ENCODE data around the gene RNF215.
A peak's percentile ranks its signal among the peaks of the same experiment; 100 is the strongest.

RNF215 gene

GRCh38 chr22:30397656-30398635, 10.7 kb upstream of the RNF215 start:
- Histone ChIP-seq H3K18ac (ENCODE audit: low read length) (no peak overlapping the region), H3K4me2 (ENCODE audit: low read length) (peak overlapping the region; percentile 50), H2BK120ac (ENCODE audit: low read depth, low read length) (no peak overlapping the region), H3K4me1 (ENCODE audit: control insufficient read depth, low read depth, low read length) (peaks cover 9% of the 10 kb centered on the region), H3K79me1 (ENCODE audit: low read length) (no peaks in the 10 kb centered on the region), H3K27ac (ENCODE audit: low read depth, low read length) (no peak overlapping the region), H3K79me2 (ENCODE audit: control insufficient read depth, insufficient read depth, low read length) (no peaks in the 10 kb centered on the region), H3K4me3 (ENCODE audit: low read length) (no peak overlapping the region), H3K9ac (ENCODE audit: low read length) (peak overlapping the region; percentile 67), H3K23ac (ENCODE audit: low read length) (no peak overlapping the region), H2AK5ac (ENCODE audit: low read length) (peak overlapping the region; percentile 51), H3K4ac (ENCODE audit: low read depth, low read length) (no peak overlapping the region), H3K27me3 (ENCODE audit: insufficient read depth, low read length, poor library complexity) (no peaks in the 10 kb centered on the region), H4K5ac (ENCODE audit: low read length) (no peak overlapping the region), H3K36me3 (ENCODE audit: control insufficient read depth, insufficient read depth, low read length) (no peaks in the 10 kb centered on the region), H2BK5ac (ENCODE audit: low read length) (no peak overlapping the region), H2BK15ac (replicated peaks; ENCODE audit: low read depth) (no peak overlapping the region), H3K56ac (ENCODE audit: low read length) (peak overlapping the region; percentile 89), H4K8ac (ENCODE audit: low read depth, low read length) (no peak overlapping the region)
- no CpG with 5 or more reads among the region's 11 CpGs for WGBS (ENCODE audit: extremely low coverage, insufficient coverage, low lambda C conversion rate)
- DNase-seq, result peak; percentile 72

GRCh38 chr22:30396871-30397655, 9.9 kb upstream of the RNF215 start, which contains the start of gene SEC14L2:
Gene SEC14L2, plus strand, starts transcription at chr22:30397018. Its CDS starts 99 bp downstream, at chr22:30397117.
- H3K56ac ChIP-seq (ENCODE audit: low read length), result peak within 1 kb of the TSS; percentile 89
- H3K9ac ChIP-seq (ENCODE audit: low read length), result peak within 1 kb of the TSS; percentile 67
- no peaks in the 10 kb centered on the region for H3K36me3 ChIP-seq (ENCODE audit: control insufficient read depth, insufficient read depth, low read length)
- H3K79me1 ChIP-seq (ENCODE audit: low read length), result no peaks in the 10 kb centered on the region
- peak; percentile 45 for DNase-seq
- no peaks in the 10 kb centered on the region for H3K27me3 ChIP-seq (ENCODE audit: insufficient read depth, low read length, poor library complexity)
- peak within 1 kb of the TSS; percentile 72 for H3K18ac ChIP-seq (ENCODE audit: low read length)
- H3K4me1 ChIP-seq (ENCODE audit: control insufficient read depth, low read depth, low read length), result peaks cover 11% of the 10 kb centered on the region
- no peak within 1 kb of the TSS for H3K23ac ChIP-seq (ENCODE audit: low read length)
- H2BK15ac ChIP-seq (replicated peaks; ENCODE audit: low read depth), result no peak within 1 kb of the TSS
- H3K27ac ChIP-seq (ENCODE audit: low read depth, low read length), result no peak within 1 kb of the TSS
- H4K8ac ChIP-seq (ENCODE audit: low read depth, low read length), result no peak within 1 kb of the TSS
- no peak within 1 kb of the TSS for H4K5ac ChIP-seq (ENCODE audit: low read length)
- no peak within 1 kb of the TSS for H2AK5ac ChIP-seq (ENCODE audit: low read length)
- no CpG with 5 or more reads among the region's 56 CpGs for WGBS (ENCODE audit: extremely low coverage, insufficient coverage, low lambda C conversion rate)
- no peak within 1 kb of the TSS for H3K4ac ChIP-seq (ENCODE audit: low read depth, low read length)
- H2BK120ac ChIP-seq (ENCODE audit: low read depth, low read length), result no peak within 1 kb of the TSS
- peak within 1 kb of the TSS; percentile 76 for H3K4me2 ChIP-seq (ENCODE audit: low read length)
- H3K79me2 ChIP-seq (ENCODE audit: control insufficient read depth, insufficient read depth, low read length), result no peaks in the 10 kb centered on the region
- peak within 1 kb of the TSS; percentile 48 for H3K4me3 ChIP-seq (ENCODE audit: low read length)
- no peak within 1 kb of the TSS for H2BK5ac ChIP-seq (ENCODE audit: low read length)

DNA sequence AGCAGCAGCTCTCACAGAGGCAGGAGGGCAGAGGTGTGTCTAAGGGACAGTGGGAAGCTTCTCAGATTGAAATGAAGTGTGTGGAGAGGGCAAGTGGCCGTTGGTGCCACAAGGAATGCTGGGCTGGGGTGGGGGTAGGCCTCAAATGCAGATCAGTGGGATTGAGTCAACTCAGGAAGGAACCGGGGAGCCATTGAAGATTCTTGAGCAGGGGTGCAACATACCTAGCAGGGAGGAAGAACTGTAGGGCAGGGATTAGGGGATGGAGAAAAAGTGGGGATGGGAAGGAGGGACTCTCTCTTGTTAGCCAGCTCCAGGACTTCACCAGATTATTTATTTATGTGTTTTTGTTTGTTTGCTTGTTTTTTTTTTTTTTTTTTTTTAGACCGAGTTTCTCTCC, 6.7 kb upstream of the RNF215 start:
- H4K5ac ChIP-seq (ENCODE audit: low read length), result no peak overlapping the region
- peaks cover 11% of the 10 kb centered on the region for H3K4me1 ChIP-seq (ENCODE audit: control insufficient read depth, low read depth, low read length)
- H3K56ac ChIP-seq (ENCODE audit: low read length), result no peak overlapping the region
- WGBS (ENCODE audit: extremely low coverage, insufficient coverage, low lambda C conversion rate), result no CpG with 5 or more reads among the region's 3 CpGs
- no peak overlapping the region for H2BK5ac ChIP-seq (ENCODE audit: low read length)
- no peak overlapping the region for H3K9ac ChIP-seq (ENCODE audit: low read length)
- H3K27me3 ChIP-seq (ENCODE audit: insufficient read depth, low read length, poor library complexity), result no peaks in the 10 kb centered on the region
- H3K4ac ChIP-seq (ENCODE audit: low read depth, low read length), result no peak overlapping the region
- no peak overlapping the region for H4K8ac ChIP-seq (ENCODE audit: low read depth, low read length)
- no peak overlapping the region for H3K4me2 ChIP-seq (ENCODE audit: low read length)
- no peak overlapping the region for H2AK5ac ChIP-seq (ENCODE audit: low read length)
- H3K23ac ChIP-seq (ENCODE audit: low read length), result no peak overlapping the region
- H3K4me3 ChIP-seq (ENCODE audit: low read length), result no peak overlapping the region
- H3K79me2 ChIP-seq (ENCODE audit: control insufficient read depth, insufficient read depth, low read length), result no peaks in the 10 kb centered on the region
- no peak overlapping the region for H2BK120ac ChIP-seq (ENCODE audit: low read depth, low read length)
- H2BK15ac ChIP-seq (replicated peaks; ENCODE audit: low read depth), result no peak overlapping the region
- no peak for DNase-seq
- no peaks in the 10 kb centered on the region for H3K79me1 ChIP-seq (ENCODE audit: low read length)
- H3K18ac ChIP-seq (ENCODE audit: low read length), result no peak overlapping the region
- H3K27ac ChIP-seq (ENCODE audit: low read depth, low read length), result no peak overlapping the region
- H3K36me3 ChIP-seq (ENCODE audit: control insufficient read depth, insufficient read depth, low read length), result no peaks in the 10 kb centered on the region

DNA sequence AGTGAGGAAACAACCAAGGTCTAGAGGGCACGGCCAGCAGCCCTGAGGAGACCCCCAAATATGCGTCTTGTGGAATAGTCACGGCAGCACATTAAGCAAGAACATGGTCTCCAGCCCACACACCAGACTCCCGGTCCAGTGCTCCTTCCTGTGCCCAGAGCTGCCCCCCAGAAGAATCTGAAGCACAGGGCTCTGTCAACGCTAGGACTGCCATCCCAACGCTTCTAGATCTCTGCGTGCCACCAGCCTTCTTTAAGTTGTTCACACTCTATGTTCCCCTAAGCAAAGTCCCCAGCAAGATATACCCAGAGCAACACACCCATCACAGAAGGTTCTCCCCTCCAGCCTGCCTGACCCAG, 6.1 kb upstream of the RNF215 start:
- Histone ChIP-seq H3K23ac (ENCODE audit: low read length) (no peak overlapping the region), H2BK120ac (ENCODE audit: low read depth, low read length) (no peak overlapping the region)
- no peak for DNase-seq

DNA sequence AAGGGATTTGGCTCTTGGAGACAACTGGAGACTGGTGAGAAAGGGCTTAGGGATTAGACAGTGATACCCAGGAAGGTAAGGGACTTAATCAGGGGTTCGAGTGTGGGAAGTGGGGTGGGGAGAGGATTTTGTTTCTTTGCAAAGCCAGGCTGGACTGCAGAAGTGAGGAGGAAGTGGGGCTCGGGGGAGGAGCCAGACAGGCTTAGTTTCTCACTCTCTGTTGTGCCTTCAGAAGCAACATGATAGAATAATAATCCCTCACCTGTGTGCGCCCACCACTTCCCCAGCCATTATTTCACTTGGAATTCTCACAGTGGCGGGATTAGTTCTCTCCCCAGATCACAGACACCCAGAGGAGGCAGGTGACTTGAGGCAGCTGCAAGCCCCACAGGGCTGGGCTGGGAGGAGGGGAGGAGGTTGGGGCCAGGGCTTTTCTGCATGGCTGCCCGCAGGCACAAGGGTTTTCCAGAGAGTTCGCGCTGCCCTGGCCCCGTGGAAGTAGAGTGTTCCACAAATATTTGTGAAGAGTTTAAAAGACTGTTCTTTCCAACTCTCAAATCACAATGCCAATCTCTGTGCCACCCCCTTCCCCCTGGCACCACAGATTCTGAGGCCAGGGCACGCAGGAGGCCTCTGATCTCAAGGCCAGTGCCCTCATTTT, 5.6 kb upstream of the RNF215 start:
- no peak overlapping the region for H3K27ac ChIP-seq (ENCODE audit: low read depth, low read length)
- DNase-seq, result peak; percentile 37

More for the DNA sequence above, 6.1 kb upstream of the RNF215 start:
- no peaks in the 10 kb centered on the region for H3K36me3 ChIP-seq (ENCODE audit: control insufficient read depth, insufficient read depth, low read length)
- no peak overlapping the region for H3K4me3 ChIP-seq (ENCODE audit: low read length)
- no peak overlapping the region for H4K8ac ChIP-seq (ENCODE audit: low read depth, low read length)
- no peak overlapping the region for H2BK5ac ChIP-seq (ENCODE audit: low read length)
- H3K79me2 ChIP-seq (ENCODE audit: control insufficient read depth, insufficient read depth, low read length), result no peaks in the 10 kb centered on the region
- H3K18ac ChIP-seq (ENCODE audit: low read length), result no peak overlapping the region
- peak overlapping the region; percentile 34 for H2AK5ac ChIP-seq (ENCODE audit: low read length)
- H3K27ac ChIP-seq (ENCODE audit: low read depth, low read length), result no peak overlapping the region
- H3K4me1 ChIP-seq (ENCODE audit: control insufficient read depth, low read depth, low read length), result peaks cover 9% of the 10 kb centered on the region
- no peak overlapping the region for H3K4ac ChIP-seq (ENCODE audit: low read depth, low read length)
- no peaks in the 10 kb centered on the region for H3K79me1 ChIP-seq (ENCODE audit: low read length)
- peak overlapping the region; percentile 52 for H3K56ac ChIP-seq (ENCODE audit: low read length)
- H4K5ac ChIP-seq (ENCODE audit: low read length), result no peak overlapping the region
- no peak overlapping the region for H2BK15ac ChIP-seq (replicated peaks; ENCODE audit: low read depth)
- H3K27me3 ChIP-seq (ENCODE audit: insufficient read depth, low read length, poor library complexity), result no peaks in the 10 kb centered on the region
- WGBS (ENCODE audit: extremely low coverage, insufficient coverage, low lambda C conversion rate), result no CpG with 5 or more reads among the region's 7 CpGs
- no peak overlapping the region for H3K4me2 ChIP-seq (ENCODE audit: low read length)
- H3K9ac ChIP-seq (ENCODE audit: low read length), result no peak overlapping the region

More for the DNA sequence above, 5.6 kb upstream of the RNF215 start:
- Histone ChIP-seq H2BK5ac (ENCODE audit: low read length) (no peak overlapping the region), H4K8ac (ENCODE audit: low read depth, low read length) (no peak overlapping the region), H3K4me3 (ENCODE audit: low read length) (no peak overlapping the region), H2BK120ac (ENCODE audit: low read depth, low read length) (no peak overlapping the region), H3K4ac (ENCODE audit: low read depth, low read length) (no peak overlapping the region), H3K4me1 (ENCODE audit: control insufficient read depth, low read depth, low read length) (peaks cover 5% of the 10 kb centered on the region), H3K23ac (ENCODE audit: low read length) (no peak overlapping the region), H3K18ac (ENCODE audit: low read length) (peak overlapping the region; percentile 7), H3K36me3 (ENCODE audit: control insufficient read depth, insufficient read depth, low read length) (no peaks in the 10 kb centered on the region), H3K56ac (ENCODE audit: low read length) (peak overlapping the region; percentile 52), H3K9ac (ENCODE audit: low read length) (no peak overlapping the region), H3K79me1 (ENCODE audit: low read length) (no peaks in the 10 kb centered on the region), H3K79me2 (ENCODE audit: control insufficient read depth, insufficient read depth, low read length) (no peaks in the 10 kb centered on the region), H3K27me3 (ENCODE audit: insufficient read depth, low read length, poor library complexity) (no peaks in the 10 kb centered on the region), H3K4me2 (ENCODE audit: low read length) (no peak overlapping the region), H2AK5ac (ENCODE audit: low read length) (no peak overlapping the region), H2BK15ac (replicated peaks; ENCODE audit: low read depth) (no peak overlapping the region), H4K5ac (ENCODE audit: low read length) (no peak overlapping the region)
- WGBS (ENCODE audit: extremely low coverage, insufficient coverage, low lambda C conversion rate), result no CpG with 5 or more reads among the region's 9 CpGs
